ENCODE data around the gene PPFIA2.

GRCh38 chr12:81300454-81300853, 458.7 kb downstream of the PPFIA2 start:
- TF ChIP-seq POLR2A (IDR thresholded peaks at IDR 0.05) (no peak), CTCF (IDR thresholded peaks at IDR 0.05) (no peak)

Measured in lower leg skin (tissue), 3 donors.